Tongue (tissue), 3 donors: ENCODE measurements around the gene PAK1IP1. TPM values are rescaled to one million over a fixed set of nuclear protein-coding genes. Genes with fewer than 3 reads are reported as not detected.
A peak's percentile ranks its signal among the peaks of the same experiment; 100 is the strongest.
"Not testable (repeated sequence)": the region's sequence is repeated elsewhere in the genome, so short reads cannot be mapped to it uniquely, and the experiment has no call there.

ENCODE experiments used
- DNase-seq: peaks from one replicate; pipeline ENCODE4 v3.0.0-alpha.2; 2015
- small RNA-seq: library from RNA; depleted of rRNA; stranded (forward); fragments of <200 nt; gene quantifications from one replicate; pipeline ENCODE3, GENCODE V24; 2014; ENCODE audit warnings: low replicate concordance
- total RNA-seq: library from RNA; depleted of rRNA; stranded (reverse); fragments of >200 nt; gene quantifications from one replicate; pipeline ENCODE4 v1.2.3, GENCODE V29; 2014

Gene PAK1IP1
- total RNA-seq, 1 donor from 2014 or later: 13.1 TPM

- no peak for DNase-seq
These were observed 48.7 kb downstream of the PAK1IP1 start for GRCh38 chr6:10743515-10743914.

DNA sequence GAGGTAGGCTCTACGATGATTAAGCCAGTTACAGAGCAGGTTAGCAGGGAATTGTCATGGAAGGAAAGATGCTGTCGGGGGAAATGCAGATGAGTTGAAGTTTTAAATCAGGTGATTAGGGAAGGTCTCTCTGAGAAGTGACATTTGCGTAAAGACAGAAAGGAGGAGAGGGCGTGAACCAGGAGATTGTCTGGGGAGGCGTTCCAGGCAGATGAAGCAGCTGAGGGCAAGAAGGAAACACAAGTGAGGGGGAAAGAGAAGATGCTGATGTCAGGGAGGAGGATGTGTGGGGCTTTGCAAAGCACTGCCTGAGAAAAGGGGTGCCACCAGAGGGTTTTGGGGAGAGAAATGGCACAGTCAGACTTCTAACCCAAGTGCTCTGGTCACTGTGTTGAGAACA is 50.3 kb downstream of the PAK1IP1 start:
- DNase-seq: no peak

GRCh38 chr6:10746915-10747250 is 52.1 kb downstream of the PAK1IP1 start:
- DNase-seq: no peak

GRCh38 chr6:10747251-10747972 is 52.6 kb downstream of the PAK1IP1 start, which contains the start of gene TMEM14B:
Gene TMEM14B, plus strand, starts transcription at chr6:10747805. Its CDS starts 1,441 bp downstream, at chr6:10749246.
- peak; percentile 99 for DNase-seq

DNA sequence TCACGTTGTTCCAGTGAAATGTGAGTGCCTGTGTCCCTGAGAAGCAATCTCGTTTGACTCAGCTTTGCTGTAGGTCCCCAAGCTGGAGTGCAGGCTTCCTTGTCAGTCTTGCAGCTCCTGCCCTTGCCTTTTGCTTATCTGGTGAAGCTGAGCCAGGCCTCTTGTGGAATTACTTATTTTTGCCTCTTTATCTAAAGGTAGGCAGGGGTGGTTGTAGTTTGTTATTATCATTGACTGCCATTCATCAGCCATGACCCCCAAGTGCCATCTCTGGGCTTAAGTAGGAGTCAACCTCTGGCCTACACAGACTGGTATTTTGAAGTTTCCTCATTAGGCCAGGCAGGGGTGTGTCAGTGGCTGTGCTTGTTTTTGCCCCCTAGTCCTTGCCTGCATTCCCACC is 55.0 kb downstream of the PAK1IP1 start:
- no peak for DNase-seq

DNA sequence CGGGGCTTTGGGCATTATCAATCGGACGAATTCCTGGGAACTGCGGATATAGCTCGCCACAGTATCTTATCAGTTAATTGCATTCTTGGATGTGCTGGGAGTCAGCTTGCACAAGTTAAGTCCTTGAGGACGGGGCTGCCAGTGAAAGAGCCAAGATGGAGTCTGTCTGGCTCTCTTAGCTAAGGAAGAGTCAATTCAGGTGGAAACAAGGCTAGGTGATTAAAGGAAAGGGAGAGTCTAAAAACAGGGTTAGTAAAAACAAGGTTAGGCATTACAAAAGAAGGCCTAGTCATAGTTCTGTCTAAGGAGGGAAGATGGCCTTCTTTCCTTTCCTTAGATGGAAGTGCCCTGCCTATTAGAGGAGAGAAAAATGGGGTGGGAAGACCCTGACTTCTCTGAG is 55.8 kb downstream of the PAK1IP1 start:
- DNase-seq: not testable (repeated sequence)

DNA sequence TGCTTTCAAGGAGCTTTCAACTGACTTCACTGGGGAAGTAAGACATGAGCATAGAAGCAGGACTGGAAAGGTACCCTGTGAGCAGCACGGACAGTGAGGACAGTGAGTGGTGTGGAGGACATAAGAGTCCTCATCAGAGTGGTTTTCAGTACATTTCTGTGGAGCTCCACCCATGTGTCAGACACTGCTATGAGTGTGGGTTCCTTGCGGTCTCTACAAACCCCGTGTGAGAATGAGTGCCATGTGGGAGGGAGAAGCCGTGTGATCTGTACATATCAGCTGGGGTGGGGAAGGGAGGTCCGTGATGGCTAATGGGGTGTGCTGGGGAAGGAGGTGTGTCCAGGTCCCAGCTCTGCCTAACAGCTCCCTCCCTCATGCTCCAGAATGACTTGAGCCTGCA is 57.0 kb downstream of the PAK1IP1 start:
- DNase-seq: not testable (repeated sequence)

- no peak for DNase-seq
These were observed 61.3 kb downstream of the PAK1IP1 start for GRCh38 chr6:10756085-10756484.

Small RNAs within 50 kb of the gene (small RNA-seq; reads per million reads assigned to genes)
- gene RF00019: not detected
- not detected for gene RNA5SP203

Other genes with a start within 250 kb of the PAK1IP1 start
- gene GCNT2, start 173.6 kb upstream of the PAK1IP1 start, total RNA-seq: 6.3 TPM
- gene C6orf52, start 356 bp upstream of the PAK1IP1 start, total RNA-seq: not detected
- 77.5 TPM for gene TMEM14C, start 28.1 kb downstream of the PAK1IP1 start, total RNA-seq
- 102 TPM for gene TMEM14B, start 52.8 kb downstream of the PAK1IP1 start, total RNA-seq
- 0.21 TPM for gene MAK, start 143.6 kb downstream of the PAK1IP1 start, total RNA-seq
- not detected for gene GCM2, start 187.1 kb downstream of the PAK1IP1 start, total RNA-seq
- 1.5 TPM for gene SYCP2L, start 192.1 kb downstream of the PAK1IP1 start, total RNA-seq